H1 (cell line): ENCODE measurements around the gene OOSP3. TPM values are rescaled to one million over a fixed set of nuclear protein-coding genes. Genes with fewer than 3 reads are reported as not detected.

ENCODE experiments used
- CTCF ChIA-PET: fragments of 300-600 bp; sonication (Branson Sonifier 250); formaldehyde crosslinking; loops from one replicate; lab custom pipeline; 2021; ENCODE audit not compliant: partially characterized antibody; lab: Charles Lee
- POLR2A ChIA-PET: fragments of 300-600 bp; sonication (Branson Sonifier 250); formaldehyde crosslinking; loops from one replicate; lab custom pipeline; 2021; ENCODE audit warnings: inconsistent platforms; ENCODE audit not compliant: partially characterized antibody; lab: Charles Lee
- DNase-seq, 2 experiments: peaks; one replicate each; pipeline versions ENCODE4 v3.0.0 to v3.0.0-alpha.2; 2010 to 2022; ENCODE audit warnings: low spot score in 2 of 2, low read depth in 1 of 2, mixed read lengths in 1 of 2
- FAIRE-seq: peaks from 2 replicates; lab custom pipeline; 2011; peaks lifted over from hg19 to GRCh38; lab: Jason Lieb, UNC
- H2AFZ ChIP-seq: 2 replicates; pipeline ENCODE4 v1.8.1; 2012; ENCODE audit warnings: low read length, inconsistent platforms
- H2AK5ac ChIP-seq: 2 replicates; pipeline ENCODE4 v1.6.1; 2013; ENCODE audit warnings: low read depth, low read length
- H2BK120ac ChIP-seq: replicated peaks from 2 replicates; pipeline ENCODE3; 2013; ENCODE audit warnings: low read depth, low read length, inconsistent platforms
- H2BK12ac ChIP-seq: 2 replicates; pipeline ENCODE4 v1.6.1; 2013; ENCODE audit warnings: low read depth, low read length
- H2BK15ac ChIP-seq: 2 replicates; pipeline ENCODE4 v1.6.1; 2013; ENCODE audit warnings: low read length
- H2BK20ac ChIP-seq: 2 replicates; pipeline ENCODE4 v1.6.1; 2013; ENCODE audit warnings: low read length
- H2BK5ac ChIP-seq: 2 replicates; pipeline ENCODE4 v1.6.1; 2013; ENCODE audit warnings: low read depth, low read length
- H3K14ac ChIP-seq: 2 replicates; pipeline ENCODE4 v1.6.1; 2013; ENCODE audit warnings: inconsistent platforms; ENCODE audit not compliant: insufficient read length
- H3K18ac ChIP-seq: 2 replicates; pipeline ENCODE4 v1.6.1; 2013; ENCODE audit warnings: low read length; ENCODE audit errors: extremely low read depth
- H3K23ac ChIP-seq: 2 replicates; pipeline ENCODE4 v1.6.1; 2013; ENCODE audit warnings: inconsistent platforms; ENCODE audit not compliant: insufficient read length
- H3K23me2 ChIP-seq: 2 replicates; pipeline ENCODE4 v1.6.1; 2013; ENCODE audit warnings: low read depth, low read length
- H3K27ac ChIP-seq: 2 replicates; pipeline ENCODE4 v1.6.1; 2011; ENCODE audit warnings: low read depth, low read length, inconsistent platforms
- H3K27me3 ChIP-seq, 4 experiments: replicated peaks in 1 of 4; 1 replicate in 1 of 4; 2 replicates in 3 of 4; pipeline versions ENCODE4 v1.6.1 to v1.8.1; 2011 to 2013; ENCODE audit warnings: low read length in 3 of 4, mild to moderate bottlenecking in 3 of 4, inconsistent platforms in 2 of 4, mixed read lengths in 2 of 4, moderate library complexity in 1 of 4; ENCODE audit not compliant: control insufficient read depth in 3 of 4, insufficient read depth in 3 of 4; ENCODE audit errors: extremely low read depth in 1 of 4
- H3K36me3 ChIP-seq, 4 experiments: 2 replicates each; pipeline versions ENCODE4 v1.6.1 to v1.8.1; 2011 to 2013; ENCODE audit warnings: mild to moderate bottlenecking in 4 of 4, low read length in 3 of 4, moderate library complexity in 2 of 4, control low read depth in 1 of 4, inconsistent platforms in 1 of 4; ENCODE audit not compliant: insufficient read depth in 4 of 4, control insufficient read depth in 2 of 4
- H3K4ac ChIP-seq: replicated peaks from 2 replicates; pipeline ENCODE3; 2013; ENCODE audit warnings: low read length, low read depth, mixed read lengths, inconsistent platforms; ENCODE audit not compliant: insufficient read length
- H3K4me1 ChIP-seq, 4 experiments: replicated peaks in 1 of 4; 1 replicate in 1 of 4; 2 replicates in 3 of 4; pipeline versions ENCODE4 v1.6.1 to v1.8.1; 2011 to 2013; ENCODE audit warnings: low read length in 3 of 4, inconsistent platforms in 2 of 4, mixed read lengths in 1 of 4; ENCODE audit not compliant: insufficient read depth in 4 of 4, control insufficient read depth in 3 of 4
- H3K4me2 ChIP-seq, 2 experiments: 2 replicates each; pipeline versions ENCODE4 v1.6.1 to v1.8.1; 2011 to 2013; ENCODE audit warnings: low read depth in 2 of 2, low read length in 2 of 2, control low read depth in 1 of 2, inconsistent platforms in 1 of 2, mild to moderate bottlenecking in 1 of 2; ENCODE audit not compliant: insufficient read depth in 1 of 2
- H3K4me3 ChIP-seq, 4 experiments: fragments of 200-600, 300-600 bp in 1 of 4; sonication (generic), shearing (Covaris generic), sonication (Bioruptor Twin) in 1 of 4; 2 replicates each; pipeline versions ENCODE4 v1.5.1 to v1.8.1; 2011 to 2016; ENCODE audit warnings: low read length in 4 of 4, low read depth in 3 of 4, control low read depth in 2 of 4, inconsistent platforms in 2 of 4, mild to moderate bottlenecking in 2 of 4, mixed read lengths in 1 of 4, moderate library complexity in 1 of 4; ENCODE audit not compliant: insufficient read depth in 2 of 4; ENCODE audit errors: extremely low read depth in 1 of 4
- H3K56ac ChIP-seq: replicated peaks from 2 replicates; pipeline ENCODE3; 2013; ENCODE audit warnings: low read depth, mild to moderate bottlenecking, mixed read lengths, low read length, inconsistent platforms; ENCODE audit not compliant: insufficient read length
- H3K79me1 ChIP-seq: 2 replicates; pipeline ENCODE4 v1.6.1; 2013; ENCODE audit warnings: low read depth, low read length, control low read depth
- H3K79me2 ChIP-seq, 2 experiments: 2 replicates each; pipeline versions ENCODE4 v1.6.1 to v1.8.1; 2012 to 2013; ENCODE audit warnings: low read length in 2 of 2, mild to moderate bottlenecking in 2 of 2, inconsistent platforms in 1 of 2; ENCODE audit not compliant: insufficient read depth in 2 of 2, control insufficient read depth in 1 of 2
- H3K9ac ChIP-seq, 4 experiments: replicated peaks in 1 of 4; 1 replicate in 1 of 4; 2 replicates in 3 of 4; pipeline versions ENCODE4 v1.6.1 to v1.8.1; 2011 to 2013; ENCODE audit warnings: low read depth in 3 of 4, low read length in 3 of 4, control low read depth in 2 of 4, mild to moderate bottlenecking in 2 of 4, moderate library complexity in 2 of 4, inconsistent platforms in 1 of 4; ENCODE audit errors: extremely low read depth in 1 of 4
- H3K9me3 ChIP-seq, 2 experiments: 2 replicates each; pipeline versions ENCODE4 v1.6.1 to v1.8.1; 2012 to 2013; ENCODE audit warnings: mild to moderate bottlenecking in 2 of 2, moderate library complexity in 2 of 2, control low read depth in 1 of 2, inconsistent platforms in 1 of 2, low read depth in 1 of 2, low read length in 1 of 2, mixed read lengths in 1 of 2; ENCODE audit not compliant: insufficient read depth in 2 of 2
- H4K20me1 ChIP-seq, 2 experiments: replicated peaks in 1 of 2; 2 replicates each; pipeline versions ENCODE3 to v1.8.1; 2011 to 2013; ENCODE audit warnings: inconsistent platforms in 2 of 2, low read length in 2 of 2, mild to moderate bottlenecking in 1 of 2; ENCODE audit not compliant: insufficient read depth in 2 of 2, control insufficient read depth in 1 of 2
- H4K5ac ChIP-seq: 2 replicates; pipeline ENCODE4 v1.6.1; 2013; ENCODE audit warnings: low read length, low read depth, mixed read lengths, inconsistent platforms; ENCODE audit not compliant: insufficient read length
- H4K8ac ChIP-seq: 2 replicates; pipeline ENCODE4 v1.8.0; 2013; ENCODE audit warnings: mild to moderate bottlenecking, moderate library complexity, low read length, inconsistent platforms; ENCODE audit not compliant: insufficient read depth; ENCODE audit errors: extremely low read depth
- H4K91ac ChIP-seq: replicated peaks from 2 replicates; pipeline ENCODE3; 2013; ENCODE audit warnings: low read length, mixed read lengths, inconsistent platforms; ENCODE audit not compliant: insufficient read length
- SUZ12 ChIP-seq: fragments of 200-600 bp; sonication (generic); IDR thresholded peaks from 2 replicates; pipeline ENCODE4 v1.6.1; 2012; ENCODE audit warnings: mild to moderate bottlenecking, inconsistent platforms, low read length, moderate library complexity, mixed read lengths
- YY1 ChIP-seq: IDR thresholded peaks from 2 replicates; pipeline ENCODE4 v1.6.1; 2011; ENCODE audit warnings: low read depth, mild to moderate bottlenecking, low read length
- WGBS, 2 experiments: shearing (Covaris generic) in 1 of 2; methylation state at CpG; one replicate each; pipeline versions ENCODE4 v1.1.6 to v1.1.7; 2013 to 2015; ENCODE audit warnings: low lambda C conversion rate in 2 of 2, mixed read lengths in 2 of 2, inconsistent platforms in 1 of 2, low coverage in 1 of 2, missing lambda C conversion rate in 1 of 2; ENCODE audit not compliant: insufficient replicate concordance in 2 of 2, insufficient coverage in 1 of 2, insufficient read length in 1 of 2; ENCODE audit errors: extremely low coverage in 1 of 2, missing lambda C conversion rate in 1 of 2; 5-methylcytosine and 5-hydroxymethylcytosine counted together
- polyA plus RNA-seq, 7 experiments: library from polyadenylated mRNA; depleted of rRNA in 3 of 7; stranded (reverse) in 5 of 7; unstranded in 2 of 7; fragments of >200 nt in 5 of 7; fragments of 200-250 nt in 2 of 7; gene quantifications; 1 replicate in 5 of 7; 2 replicates in 1 of 7; 4 replicates in 1 of 7; pipeline versions ENCODE4 v1.2.1 to v1.2.3, GENCODE V29; 2011 to 2013; ENCODE audit warnings: missing spikeins in 2 of 7, mixed read lengths in 2 of 7
- total RNA-seq: library from RNA; stranded (reverse); fragmentation: NEBNext Ultra II Directional; extraction: Animal tissue kit (Norgen Biotek cat#: 25700); gene quantifications from 2 replicates; pipeline ENCODE4 v1.2.1, GENCODE V29; 2021

OOSP3 gene
- total and polyA plus RNA-seq, 2 of the 8 experiments (the other 6 are each of a cell fraction or from before 2014, with no cell fraction given) = not detected

DNA sequence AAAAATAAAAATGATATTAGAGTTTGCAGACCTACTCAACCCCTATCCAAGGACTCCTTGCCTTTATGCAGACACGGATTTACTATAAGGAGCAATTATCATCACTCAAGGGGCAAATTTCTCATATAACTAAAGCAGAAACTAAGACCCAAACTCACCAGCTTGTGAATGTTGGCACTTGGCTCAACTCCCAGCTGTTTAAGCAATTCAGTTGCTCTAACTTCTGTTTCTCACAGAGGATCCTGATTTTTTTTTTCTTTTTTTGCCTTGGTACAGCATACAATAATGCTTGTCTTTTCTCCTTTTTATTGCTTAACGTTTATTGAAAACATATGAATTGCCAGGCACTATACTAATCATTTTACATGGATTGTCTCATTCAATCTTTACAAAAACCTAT lies 23.7 kb upstream of the OOSP3 start:
- no peak overlapping the region for H3K56ac ChIP-seq
- H3K27me3 ChIP-seq = no peaks in the 10 kb centered on the region
- H3K18ac ChIP-seq = no peak overlapping the region
- ChIA-PET POLR2A (interaction anchor here (1.2 kb wide), 1 partner anchor 45 kb away, joined by 3 read pairs; no protein-coding TSS in a partner anchor), CTCF (no interaction called here)
- H3K9me3 ChIP-seq = no peaks in the 10 kb centered on the region
- no peak overlapping the region for H2BK120ac ChIP-seq
- no peaks in the 10 kb centered on the region for H3K79me1 ChIP-seq
- no peak overlapping the region for H2BK12ac ChIP-seq
- no peak for FAIRE-seq
- H3K9ac ChIP-seq = no peak overlapping the region
- no peaks in the 10 kb centered on the region for H3K36me3 ChIP-seq
- no peak overlapping the region for H3K4ac ChIP-seq
- no peak overlapping the region for H3K27ac ChIP-seq
- no peak overlapping the region for H4K91ac ChIP-seq
- H2BK15ac ChIP-seq = no peak overlapping the region
- 88% methylated on average over 2 of the region's 2 CpGs; no CpG with 5 or more reads in 1 of the 2 experiments for WGBS, 2 experiments
- no peak overlapping the region for H3K14ac ChIP-seq
- no peak overlapping the region for H3K23ac ChIP-seq
- H4K8ac ChIP-seq = no peak overlapping the region
- H2BK5ac ChIP-seq = no peak overlapping the region
- no peak overlapping the region for H2AFZ ChIP-seq
- no peak overlapping the region for H4K5ac ChIP-seq
- no peak overlapping the region for H2AK5ac ChIP-seq
- no peaks in the 10 kb centered on the region for H4K20me1 ChIP-seq
- H2BK20ac ChIP-seq = no peak overlapping the region
- H3K79me2 ChIP-seq = no peaks in the 10 kb centered on the region
- peaks cover 0 to 8% (median 3%) of the 10 kb centered on the region in 4 experiments; a peak in 4 of 7 replicates for H3K4me1 ChIP-seq
- no peak overlapping the region for H3K4me2 ChIP-seq
- no peaks in the 10 kb centered on the region for H3K23me2 ChIP-seq
- H3K4me3 ChIP-seq = no peak overlapping the region
- TF ChIP-seq SUZ12 = no peak
- no peak for TF ChIP-seq YY1
- DNase-seq = no peak
